Fibroblast of the aortic adventitia (primary cell): Measurements from ENCODE around the gene NPR2. TPM values are rescaled to one million over a fixed set of nuclear protein-coding genes. Genes with fewer than 3 reads are reported as not detected.

Experiments used
- DNase-seq: peaks from one replicate; pipeline ENCODE4 v3.0.0-alpha.2; 2010; ENCODE audit warnings: low read depth
- H3K4me3 ChIP-seq: 2 replicates; pipeline ENCODE4 v1.5.1; 2011; ENCODE audit warnings: low read depth, mild to moderate bottlenecking, control low read depth, low read length, moderate library complexity
- total RNA-seq: library from RNA; depleted of rRNA; stranded (reverse); fragments of >200 nt; gene quantifications from 2 replicates; pipeline ENCODE4 v1.2.3, GENCODE V29; 2012; ENCODE audit warnings: low replicate concordance
- TF ChIP-seq, protein P1 (sequence below): IDR thresholded peaks from 2 replicates; pipeline ENCODE4 v1.5.1; 2011; ENCODE audit warnings: mild to moderate bottlenecking, low read length, control low read depth, inconsistent platforms; ENCODE audit not compliant: insufficient read depth

Gene NPR2
- total RNA-seq, 1 donor = 17.1 TPM

DNA sequence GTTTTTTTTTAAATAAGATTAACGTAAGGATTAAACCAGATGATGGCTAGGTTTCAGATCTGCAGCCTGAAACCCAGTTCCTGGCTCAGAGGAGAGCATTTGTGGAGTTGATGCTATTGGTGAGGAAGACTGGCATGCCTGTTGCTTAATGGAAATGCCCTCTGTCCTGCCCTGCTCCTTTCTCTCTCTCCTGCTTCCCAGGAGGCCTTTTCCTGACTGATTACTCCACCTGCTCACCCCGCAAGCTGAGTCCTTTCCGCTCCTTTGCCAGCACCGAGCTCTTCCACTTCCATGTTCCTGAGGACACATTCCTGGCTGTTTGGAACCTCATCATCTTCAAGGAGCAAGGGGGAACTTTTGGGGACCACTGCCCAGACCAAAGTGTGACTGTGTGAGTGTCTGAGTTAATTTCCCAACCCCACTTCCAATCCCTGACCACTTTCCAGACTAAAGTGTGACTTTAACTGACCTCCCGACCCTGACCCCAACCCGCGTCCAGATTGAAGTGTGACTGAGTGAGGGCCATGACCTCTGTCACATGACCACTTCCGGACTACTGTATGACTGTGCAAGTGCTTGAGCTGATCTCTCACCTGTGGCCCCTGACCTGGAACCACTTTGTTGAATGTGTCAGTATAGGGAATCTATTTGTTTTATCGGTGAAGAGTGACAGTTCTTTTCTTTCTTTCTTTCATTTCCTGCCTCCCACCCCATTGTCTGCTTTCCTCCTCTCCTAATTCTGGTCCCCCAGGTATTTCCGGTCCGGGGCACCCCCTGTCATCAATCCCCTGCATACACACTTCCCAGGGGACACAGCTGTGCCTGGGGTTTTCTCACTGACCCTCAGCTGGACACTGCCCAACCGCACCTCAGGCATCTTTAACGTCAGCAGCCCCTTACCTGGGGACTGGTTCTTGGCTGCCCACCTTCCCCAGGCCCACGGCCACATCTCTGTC is 43.1 kb downstream of the NPR2 start:
- TF ChIP-seq, protein P1, sequence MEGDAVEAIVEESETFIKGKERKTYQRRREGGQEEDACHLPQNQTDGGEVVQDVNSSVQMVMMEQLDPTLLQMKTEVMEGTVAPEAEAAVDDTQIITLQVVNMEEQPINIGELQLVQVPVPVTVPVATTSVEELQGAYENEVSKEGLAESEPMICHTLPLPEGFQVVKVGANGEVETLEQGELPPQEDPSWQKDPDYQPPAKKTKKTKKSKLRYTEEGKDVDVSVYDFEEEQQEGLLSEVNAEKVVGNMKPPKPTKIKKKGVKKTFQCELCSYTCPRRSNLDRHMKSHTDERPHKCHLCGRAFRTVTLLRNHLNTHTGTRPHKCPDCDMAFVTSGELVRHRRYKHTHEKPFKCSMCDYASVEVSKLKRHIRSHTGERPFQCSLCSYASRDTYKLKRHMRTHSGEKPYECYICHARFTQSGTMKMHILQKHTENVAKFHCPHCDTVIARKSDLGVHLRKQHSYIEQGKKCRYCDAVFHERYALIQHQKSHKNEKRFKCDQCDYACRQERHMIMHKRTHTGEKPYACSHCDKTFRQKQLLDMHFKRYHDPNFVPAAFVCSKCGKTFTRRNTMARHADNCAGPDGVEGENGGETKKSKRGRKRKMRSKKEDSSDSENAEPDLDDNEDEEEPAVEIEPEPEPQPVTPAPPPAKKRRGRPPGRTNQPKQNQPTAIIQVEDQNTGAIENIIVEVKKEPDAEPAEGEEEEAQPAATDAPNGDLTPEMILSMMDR = no peak
- H3K4me3 ChIP-seq = no peak overlapping the region
- no peak for DNase-seq

DNA sequence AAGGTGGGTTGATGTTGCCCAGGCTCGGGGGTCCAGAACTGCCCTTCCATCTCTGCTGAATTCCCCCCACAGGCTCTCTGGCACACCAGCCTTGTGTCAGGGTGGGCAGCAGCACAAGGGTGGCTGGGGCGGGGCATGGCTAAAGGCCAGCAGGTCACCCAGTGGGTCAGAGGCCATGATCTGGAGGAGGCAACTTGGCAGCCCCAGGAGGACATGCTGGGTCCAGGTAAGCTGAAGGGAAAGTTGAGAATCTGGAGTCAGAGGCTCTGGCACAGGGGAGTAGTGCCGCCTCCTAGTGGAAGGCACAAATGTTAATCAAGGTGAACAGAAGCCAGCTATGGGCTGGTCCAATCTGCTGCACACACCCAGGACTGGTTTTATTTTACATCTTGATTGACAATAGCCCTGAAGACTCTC is 43.8 kb downstream of the NPR2 start:
- no peak overlapping the region for H3K4me3 ChIP-seq
- TF ChIP-seq, protein P1 = no peak
- no peak for DNase-seq

DNA sequence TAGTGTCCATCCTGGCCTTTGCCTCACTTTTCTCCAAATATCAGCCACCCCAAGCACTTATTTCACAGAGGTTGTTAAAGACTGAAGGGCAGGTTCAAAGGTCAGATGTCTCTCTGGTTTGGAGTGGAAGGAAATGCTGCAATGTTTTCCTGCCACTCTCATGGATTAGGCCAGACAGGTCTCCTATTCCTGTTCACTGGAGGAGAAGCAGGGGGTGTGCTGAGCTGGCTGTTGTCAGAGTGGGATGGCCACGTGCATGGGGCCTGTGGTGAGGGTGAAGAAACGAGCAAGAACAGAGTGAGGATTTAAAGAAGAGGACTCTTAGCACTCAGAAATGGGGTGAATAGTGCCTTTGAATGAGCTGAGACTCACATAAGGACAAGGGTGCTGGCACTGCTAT is 44.4 kb downstream of the NPR2 start:
- no peak for DNase-seq
- TF ChIP-seq, protein P1 = no peak
- H3K4me3 ChIP-seq = no peak overlapping the region

DNA sequence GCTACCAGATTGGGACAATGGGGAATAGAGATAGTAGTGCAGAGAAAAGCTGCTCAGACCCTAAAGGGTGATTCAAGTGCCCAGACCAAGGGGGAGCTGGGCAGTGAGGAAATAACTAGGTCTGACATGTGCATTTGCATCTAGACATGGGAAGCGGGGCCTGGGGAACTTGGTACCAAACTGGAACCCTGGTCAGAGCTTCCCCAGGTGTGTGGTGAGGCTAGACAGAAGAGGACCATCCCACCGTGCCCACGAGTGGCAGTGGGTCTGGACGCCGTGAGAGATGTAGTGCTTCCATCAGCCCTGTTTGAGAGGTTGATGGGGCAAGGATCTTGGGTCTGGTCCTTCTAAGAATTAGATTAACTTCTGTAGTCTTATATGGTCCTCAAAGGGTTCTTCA is 45.2 kb downstream of the NPR2 start:
- no peak overlapping the region for H3K4me3 ChIP-seq
- DNase-seq = no peak
- TF ChIP-seq, protein P1 = no peak

DNA sequence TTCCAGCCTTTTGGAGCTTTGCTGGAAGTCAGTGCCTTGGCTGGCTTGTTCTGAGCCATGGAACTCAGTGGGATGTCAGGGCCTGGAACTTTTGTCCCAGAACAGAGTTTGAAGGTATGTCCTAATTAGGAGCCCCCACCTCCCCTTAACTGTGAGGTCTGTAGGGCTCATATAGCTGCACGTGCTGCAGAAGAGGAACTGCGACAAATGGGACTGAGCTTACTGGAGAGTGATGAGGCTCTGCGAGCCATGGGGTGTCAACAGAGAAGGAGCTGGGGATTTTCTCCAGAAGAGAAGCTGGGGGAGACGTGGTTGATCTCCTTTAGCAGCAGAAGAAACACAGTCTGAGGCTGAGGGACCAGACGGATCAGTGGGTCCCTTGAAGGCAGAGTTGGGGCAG is 48.5 kb downstream of the NPR2 start:
- TF ChIP-seq, protein P1 = no peak
- H3K4me3 ChIP-seq = no peak overlapping the region
- DNase-seq = no peak

DNA sequence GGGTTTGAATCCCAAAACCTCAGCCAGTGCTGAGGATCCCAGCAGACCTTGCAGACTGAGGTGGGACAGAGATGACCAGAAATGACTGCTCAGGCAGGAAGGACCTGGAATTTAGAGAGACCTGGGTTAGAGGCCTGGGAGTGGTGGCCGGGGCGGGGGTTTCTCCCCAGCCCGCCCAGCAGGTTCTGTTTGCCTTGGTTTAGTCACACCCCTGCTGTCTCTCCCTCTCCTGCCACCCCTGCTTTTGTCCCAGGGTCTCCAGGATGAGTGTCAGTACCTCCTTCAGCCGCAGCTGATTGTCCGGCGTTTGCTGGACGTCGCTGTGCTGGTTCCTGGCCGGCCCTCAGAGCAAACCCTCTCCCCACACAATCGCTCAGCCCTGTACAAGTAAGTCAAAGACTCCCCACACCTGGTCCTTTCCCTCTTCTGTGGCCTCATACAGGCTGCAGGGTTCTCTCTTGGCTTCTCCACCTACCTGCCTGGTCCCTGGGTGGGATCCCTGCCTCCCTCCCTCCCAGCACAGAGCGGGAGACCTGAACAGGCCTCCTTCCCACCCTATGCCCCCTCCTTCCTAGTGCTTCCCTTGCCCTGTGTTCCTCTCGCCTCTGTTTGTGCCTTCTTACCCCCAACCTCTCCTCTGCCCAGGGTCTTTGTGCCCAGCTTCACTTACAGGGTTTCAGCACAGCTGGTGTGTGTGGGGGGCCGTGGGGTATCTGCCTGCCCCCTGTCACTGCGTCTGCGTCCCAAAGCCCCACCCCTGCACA is 49.7 kb downstream of the NPR2 start:
- H3K4me3 ChIP-seq = no peak overlapping the region
- DNase-seq = no peak
- TF ChIP-seq, protein P1 = no peak
